Activated CD4-positive, alpha-beta T cell treated with anti-CD3 and anti-CD28 coated beads for 24 hours (primary cell): ENCODE measurements around the gene ADGRF1.
"Not testable (repeated sequence)": the region's sequence is repeated elsewhere in the genome, so short reads cannot be mapped to it uniquely, and the experiment has no call there.

Experiments
- DNase-seq, 2 donors: peaks; one replicate each; pipeline ENCODE4 v3.0.0-alpha.2; 2020; ENCODE audit warnings: low read depth in 2 of 2

Gene ADGRF1

DNA sequence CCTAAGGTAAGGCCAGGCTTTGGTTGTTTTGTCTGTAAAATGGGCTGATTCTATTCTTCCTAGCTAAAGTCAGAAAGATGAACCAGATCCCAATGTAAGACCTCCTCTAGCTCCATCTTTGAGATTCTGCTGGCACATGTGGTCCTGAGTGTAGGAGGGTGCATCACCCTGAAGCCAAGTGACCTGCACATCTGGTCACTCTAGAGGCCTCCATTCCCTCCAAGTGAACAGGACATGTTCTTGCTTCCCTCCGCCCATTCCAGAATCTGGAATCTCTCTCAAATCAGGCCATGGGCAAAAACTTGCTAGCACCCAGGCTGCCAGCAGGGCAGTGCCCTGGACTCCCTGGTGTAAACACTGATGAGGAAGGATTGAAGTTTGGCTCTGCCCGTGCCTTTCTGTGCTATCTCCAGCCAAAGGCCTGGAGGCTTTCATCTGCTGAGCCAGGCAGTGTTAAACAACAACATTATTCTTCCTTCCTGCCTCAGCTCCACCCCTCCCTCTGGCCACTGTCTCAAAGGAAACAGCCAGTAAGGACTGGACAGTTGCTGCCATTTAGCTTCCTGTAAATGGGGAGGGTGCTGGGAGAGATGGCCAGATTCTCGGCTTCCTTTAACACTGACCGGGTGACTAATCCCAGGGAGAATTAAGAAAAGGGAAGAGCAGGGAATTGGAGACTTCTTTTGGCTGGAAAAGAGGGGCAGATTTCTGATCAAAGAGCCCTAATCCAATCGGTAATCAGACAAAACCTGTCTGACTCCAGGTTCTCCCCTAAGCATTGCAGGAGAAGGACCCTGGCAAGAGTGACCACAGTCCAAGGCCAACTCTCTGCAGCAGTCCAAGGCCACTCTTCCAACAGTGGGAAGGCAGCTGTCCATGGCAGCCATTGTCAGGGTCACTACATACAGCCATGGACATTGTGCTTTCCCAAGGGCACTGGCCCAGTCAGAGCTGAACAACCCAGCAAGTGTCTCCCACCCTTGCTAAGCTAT, 19.5 kb upstream of the ADGRF1 start:
- no peak for DNase-seq

DNA sequence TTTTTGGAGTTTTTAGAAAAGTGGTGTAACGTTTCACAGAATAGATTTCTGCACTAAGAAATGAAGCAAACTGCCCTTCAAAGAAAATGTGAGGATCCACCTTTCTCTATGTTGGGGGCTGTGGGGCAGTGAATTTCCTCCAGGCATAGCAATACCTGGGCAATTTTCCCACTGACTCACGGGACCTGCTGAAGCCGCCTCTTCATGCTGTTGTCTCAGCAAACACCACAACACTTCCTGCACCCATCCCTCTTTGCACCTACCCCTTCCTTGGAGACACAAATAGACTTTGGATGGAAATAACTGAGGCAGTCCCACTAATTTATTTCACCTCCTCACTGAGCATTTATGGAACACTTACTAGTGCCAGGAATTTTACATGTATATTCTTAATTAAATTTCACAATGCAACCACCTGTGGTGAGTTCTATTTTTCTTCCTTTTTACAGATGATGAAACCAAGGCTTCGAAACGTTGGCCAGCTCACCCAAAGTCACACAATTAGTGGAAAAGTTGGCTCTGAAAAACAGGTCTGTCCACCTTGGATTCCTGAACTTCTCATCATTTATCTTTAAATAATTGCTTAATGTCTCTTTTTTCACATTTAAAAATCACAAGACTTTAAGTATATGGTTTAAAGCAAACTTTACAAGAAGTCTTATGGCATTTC, 17.2 kb upstream of the ADGRF1 start:
- no peak for DNase-seq

DNA sequence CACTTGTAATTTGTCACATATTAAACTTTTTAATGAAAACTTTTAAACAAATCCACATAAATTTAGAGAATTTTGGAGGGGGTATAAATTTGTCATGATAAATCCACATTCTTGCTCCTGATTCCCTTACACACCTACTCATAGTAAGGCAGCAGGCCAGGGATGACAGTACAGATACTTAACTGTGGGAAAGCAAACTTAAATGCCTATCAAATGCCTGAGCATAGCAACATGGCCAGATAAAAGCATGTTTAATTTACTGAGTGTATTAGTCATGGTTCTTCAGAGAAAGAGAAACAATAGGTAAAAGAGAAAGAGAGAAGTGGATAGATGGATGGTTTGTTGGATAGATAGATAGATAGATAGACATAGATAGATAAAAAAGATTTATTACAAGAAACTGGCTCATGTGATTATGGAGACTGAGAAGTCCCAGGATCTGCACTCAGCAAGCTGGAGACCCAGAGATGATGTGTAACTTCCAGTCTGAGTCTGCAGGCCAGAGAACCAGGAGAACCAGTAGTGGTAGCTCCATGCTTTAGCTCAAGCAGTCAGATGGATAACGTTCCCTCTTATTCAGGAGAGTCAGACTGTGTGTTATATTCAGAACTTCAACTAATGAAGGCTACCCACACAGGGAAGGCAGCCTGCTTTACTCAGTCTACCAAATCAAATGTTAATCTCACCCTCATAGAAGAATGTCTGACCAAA, 15.9 kb upstream of the ADGRF1 start:
- DNase-seq = no peak

DNA sequence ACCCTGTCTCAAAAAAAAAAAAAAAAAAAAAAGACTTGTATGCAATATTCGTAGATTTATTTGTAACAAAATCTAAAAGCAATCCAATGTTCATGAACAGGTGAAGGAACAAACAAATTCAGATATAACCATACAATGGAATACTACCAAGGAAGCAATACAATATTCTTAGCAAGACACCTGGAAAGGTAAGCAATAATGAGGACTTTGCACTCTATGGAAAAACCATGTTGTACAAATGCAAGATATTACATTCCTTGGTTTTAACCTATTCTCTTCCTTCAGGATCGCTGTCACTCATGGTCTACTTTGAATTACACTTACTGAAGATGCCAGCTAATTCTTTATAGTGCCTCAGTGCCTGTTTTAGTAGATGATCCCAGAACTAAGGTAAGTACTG, 14.7 kb upstream of the ADGRF1 start:
- DNase-seq = no peak

DNA sequence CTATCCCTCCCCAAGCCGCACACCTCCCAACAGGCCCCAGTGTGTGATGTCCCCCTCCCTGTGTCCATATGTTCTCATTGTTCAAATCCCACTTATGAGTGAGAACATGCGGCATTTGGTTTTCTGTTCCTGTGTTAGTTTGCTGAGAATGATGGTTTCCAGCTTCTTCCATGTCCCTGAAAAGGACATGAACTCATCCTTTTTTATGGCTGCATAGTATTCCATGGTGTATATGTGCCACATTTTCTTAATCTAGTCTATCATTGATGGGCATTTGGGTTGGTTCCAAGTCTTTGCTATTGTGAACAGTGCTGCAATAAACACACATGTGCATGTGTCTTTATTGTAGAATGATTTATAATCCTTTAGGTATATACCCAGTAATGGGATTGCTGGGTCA, 12.2 kb upstream of the ADGRF1 start:
- not testable (repeated sequence) for DNase-seq

DNA sequence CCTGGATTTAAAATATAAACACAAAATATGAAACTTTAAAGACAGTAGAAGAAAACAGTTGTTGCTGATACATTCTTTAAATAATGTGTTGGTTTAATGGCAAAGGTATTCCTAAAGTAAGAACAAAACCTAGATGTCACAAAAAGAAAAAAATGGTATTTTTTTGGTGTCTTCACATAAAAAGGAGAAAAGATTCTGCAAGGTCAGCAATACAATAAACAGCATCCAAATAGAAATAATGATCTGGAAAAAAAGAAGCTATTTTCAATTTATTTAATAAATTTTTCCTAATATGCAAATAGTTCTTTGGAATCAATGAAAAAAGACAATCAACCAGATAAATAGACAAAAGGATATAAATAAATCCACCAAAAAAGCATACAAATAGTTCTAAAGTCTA, 6.5 kb upstream of the ADGRF1 start:
- DNase-seq = no peak

DNA sequence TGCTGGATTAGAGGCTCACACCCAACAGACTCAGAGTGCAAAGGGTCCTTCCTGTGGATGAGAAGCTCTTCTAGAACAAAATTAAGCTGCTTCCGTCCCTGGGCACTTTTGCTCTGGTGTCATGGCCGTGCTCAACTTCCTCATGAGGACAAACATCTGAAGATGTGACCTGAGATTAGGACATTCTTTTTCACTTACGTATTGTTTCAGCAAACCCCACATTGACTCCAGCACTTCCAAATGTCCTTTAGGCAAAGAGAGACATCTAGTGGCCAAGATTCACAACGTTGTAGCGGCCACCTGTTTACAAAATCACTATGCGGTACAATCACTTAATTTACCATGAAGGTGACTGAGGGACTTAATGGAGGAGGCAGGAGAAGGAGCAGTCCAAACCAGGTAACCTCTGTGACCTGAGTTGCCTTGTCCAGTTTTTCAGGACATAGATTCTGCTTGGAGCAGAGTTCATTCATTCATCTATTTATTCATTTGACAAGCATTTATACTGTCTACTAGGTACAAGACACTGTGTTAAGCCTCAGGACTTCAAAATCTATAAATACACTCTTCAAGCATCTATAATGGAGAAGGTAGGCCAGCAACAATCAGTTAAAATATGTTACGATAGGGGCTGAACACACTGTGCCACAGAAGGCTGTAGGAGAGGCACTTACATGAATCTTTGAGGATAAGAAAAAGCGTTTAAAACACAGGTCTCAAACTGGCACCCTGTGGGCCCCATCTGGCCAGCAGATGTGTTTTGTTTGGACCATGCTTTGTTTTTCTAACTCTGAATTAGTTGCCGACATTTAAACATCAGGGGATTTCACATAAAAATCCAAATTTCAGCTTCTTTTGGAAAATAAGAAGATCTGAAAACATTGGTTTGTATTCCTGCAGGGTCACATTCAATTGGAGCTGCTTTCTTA, 5.6 kb upstream of the ADGRF1 start:
- peak in 1 of 2 donors; percentile 15 for DNase-seq

DNA sequence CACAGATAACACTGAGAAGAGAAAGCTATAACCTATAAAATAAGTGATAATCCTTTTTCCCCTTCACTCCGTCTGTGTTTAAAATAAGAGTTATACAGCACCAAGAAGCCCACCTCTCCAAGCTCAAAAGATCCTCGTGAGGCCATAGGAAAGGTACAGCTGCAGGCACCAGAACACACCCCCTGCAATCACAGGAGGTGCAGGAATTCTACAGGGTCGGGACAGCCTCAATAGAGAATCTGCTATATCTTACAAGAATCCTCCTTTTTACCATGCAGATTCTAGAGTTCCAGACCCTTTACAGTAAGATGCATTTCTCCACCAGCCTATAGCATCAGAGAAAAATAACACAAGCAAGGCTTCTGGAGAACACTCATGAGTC, 5.0 kb upstream of the ADGRF1 start:
- DNase-seq = no peak

DNA sequence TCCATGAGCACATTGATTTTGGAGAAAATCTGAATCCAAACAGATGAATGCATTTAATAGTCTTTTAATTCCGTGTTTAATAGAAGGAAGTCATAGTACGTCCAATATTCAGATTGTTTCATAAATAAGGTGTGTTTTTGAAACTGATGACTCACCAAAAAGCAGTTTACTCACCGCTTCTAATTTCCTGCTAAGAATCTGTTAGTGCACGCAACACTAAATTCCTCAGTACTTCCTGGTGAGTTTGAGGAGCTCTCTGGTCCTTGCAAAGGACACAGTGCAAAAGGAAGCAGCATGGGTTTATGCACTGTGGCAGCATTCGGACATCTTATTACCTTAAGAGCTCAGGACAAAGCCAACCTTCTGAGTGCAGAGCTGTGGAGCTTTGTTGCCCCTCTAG, 2.3 kb upstream of the ADGRF1 start:
- DNase-seq = no peak

DNA sequence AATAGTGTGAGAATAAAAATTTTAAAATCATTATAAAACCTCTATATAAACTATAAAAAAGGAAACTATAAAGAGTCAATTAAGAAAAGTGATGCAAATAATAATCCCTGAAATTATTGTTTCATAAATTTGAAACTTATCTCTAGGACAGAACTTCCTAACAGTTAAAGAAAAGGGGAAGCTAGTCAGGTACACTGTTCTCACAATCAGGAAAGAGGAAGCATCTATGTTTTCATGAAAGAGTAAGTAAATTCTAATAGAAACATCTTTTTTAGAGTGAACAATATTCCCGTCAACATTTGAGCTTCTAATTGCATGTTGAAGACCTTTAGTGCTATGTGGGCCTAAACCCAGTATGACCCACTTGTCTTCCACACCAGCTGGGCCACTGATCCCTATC, 1.2 kb upstream of the ADGRF1 start:
- DNase-seq = no peak

DNA sequence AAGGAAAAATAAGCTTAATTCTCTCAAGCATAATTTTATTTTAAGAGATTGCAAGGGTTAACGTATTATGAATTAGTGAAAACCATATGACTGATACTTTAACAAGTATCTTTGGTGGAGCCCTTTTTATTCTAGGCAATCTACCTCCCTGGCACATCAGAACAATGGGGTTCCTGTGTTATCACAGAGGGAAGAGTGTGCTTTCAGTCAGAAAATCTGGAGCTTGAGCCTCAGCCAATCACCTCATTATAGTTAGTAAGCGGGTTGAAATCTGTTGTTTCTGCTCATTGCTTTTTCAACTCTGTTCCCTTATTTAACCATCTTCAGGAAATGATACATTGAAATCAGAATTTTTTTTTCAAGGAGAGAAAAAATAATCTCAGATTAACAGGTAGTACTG, 391 bp downstream of the ADGRF1 start:
- no peak for DNase-seq

DNA sequence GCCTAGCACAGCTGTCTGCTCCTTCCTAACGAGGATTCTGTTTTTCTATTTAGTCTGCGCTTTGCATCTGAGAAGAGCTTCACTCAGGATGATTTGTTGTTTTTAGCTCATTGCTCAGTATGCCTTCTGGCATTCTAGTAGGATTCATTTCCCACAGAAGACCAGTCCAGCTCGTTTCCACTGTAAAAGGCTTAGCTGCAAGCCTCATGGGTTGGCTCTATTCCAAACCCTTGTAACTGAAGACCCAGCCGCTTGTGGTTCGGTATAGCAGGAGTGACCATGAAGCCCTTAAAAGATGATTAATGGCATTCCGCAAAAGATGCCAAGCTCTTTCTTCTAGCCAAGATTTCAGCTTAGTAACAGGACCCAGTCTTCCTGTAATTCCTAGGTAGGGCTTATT, 7.2 kb downstream of the ADGRF1 start:
- no peak for DNase-seq

DNA sequence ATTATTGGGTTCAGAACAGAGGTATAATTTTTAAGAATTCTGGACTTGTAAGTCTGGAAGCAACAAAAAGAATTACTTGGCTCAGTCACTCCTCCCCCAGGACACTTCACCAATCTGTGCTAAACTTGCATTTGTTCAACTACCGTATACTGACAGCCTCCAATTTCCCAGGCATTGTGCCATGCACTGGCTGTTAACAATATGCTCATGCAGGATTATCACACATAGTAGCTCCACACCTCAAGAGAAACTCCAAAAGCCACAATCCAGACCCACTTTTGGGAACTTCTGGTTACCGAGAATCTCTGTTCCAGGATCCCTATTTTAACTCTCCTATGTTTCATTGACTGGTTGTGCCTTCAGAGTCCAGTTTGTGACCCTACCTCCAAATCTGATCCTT, 7.7 kb downstream of the ADGRF1 start:
- no peak for DNase-seq

DNA sequence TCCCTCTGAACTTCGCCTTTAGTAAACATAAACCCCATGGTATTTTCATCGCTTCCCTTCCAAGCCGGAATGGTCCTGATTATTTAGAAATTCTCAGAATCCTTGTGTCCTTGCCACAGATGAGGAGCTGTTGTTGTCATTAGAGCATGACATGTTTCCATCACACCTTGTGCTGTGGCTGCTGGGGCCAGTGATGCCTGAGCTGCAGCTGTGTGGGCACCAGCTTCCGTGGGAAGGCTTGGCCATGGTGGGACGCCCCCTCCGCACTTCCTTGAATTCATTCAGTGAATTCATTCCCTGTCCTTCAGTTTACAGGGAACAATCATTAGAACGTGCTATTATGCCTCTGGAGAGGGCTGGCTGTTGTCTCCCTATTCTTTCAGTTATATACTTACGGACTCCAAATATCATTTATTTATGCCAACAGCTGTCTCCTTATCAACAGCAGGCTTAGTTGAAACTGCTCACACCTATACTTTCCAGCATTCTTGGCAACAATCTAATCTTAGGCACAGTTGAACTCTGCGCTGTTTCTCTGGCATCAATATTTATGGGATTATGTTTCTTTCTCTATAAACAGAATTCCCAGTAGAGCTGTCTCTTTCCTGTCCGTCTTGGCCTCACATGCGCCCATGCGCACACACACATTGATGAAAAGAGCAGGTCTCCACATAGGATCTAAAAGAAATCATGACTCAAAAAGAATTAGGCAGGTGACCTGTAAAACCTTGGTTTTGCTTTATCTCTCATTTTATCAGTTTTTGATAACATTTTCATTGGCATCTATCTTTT, 9.0 kb downstream of the ADGRF1 start:
- no peak for DNase-seq

DNA sequence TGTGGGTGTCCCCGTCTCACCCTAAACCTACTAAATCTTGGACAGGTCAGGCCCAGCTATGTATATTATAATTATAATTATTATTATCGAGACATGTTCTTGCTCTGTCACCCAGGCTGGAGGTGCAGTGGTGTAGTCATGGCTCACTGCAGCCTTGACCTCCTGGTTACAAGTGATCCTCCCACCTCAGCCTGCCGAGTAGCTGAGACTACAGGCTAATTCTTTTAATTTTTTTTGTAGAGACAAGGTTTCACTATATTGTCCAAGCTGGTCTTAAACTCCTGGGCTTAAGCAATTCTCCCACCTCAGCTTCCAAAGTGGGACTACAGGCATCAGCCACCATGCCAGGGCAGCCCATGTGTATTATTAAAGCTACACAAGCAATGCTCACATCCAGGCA, 10.5 kb downstream of the ADGRF1 start:
- DNase-seq = no peak

DNA sequence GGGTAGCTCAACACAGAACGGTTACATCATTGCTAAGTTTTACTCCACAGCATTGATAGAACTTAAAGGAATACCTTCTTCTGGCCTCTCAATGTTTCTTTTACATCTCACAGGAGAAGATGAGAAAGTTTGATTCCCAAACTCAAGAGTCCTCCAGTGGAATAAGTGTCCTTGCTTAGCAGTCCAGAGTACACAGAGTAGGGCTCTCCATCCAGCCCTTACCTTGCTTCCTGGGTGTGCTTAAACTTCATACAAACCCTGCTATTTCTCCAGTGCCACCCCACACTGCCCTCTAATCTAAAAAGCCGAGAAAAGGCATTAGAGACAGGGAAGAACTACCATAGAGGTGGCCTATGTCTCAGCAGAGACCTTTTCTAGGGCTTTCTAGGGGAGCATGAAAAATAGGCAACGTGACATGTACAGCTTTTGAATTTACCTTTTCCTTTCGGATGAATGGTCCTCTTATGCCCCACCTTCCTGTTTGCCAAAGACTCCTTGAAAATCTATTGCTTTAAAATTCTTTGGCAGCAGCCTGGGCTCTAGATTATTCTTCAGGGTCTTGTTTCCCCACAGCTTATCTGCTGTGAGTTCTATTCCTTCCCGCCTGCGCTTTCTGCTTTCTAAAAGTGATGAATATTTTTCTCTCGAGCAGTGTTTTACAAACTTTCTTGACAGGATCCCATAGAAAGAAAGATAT, 12.1 kb downstream of the ADGRF1 start:
- no peak for DNase-seq

DNA sequence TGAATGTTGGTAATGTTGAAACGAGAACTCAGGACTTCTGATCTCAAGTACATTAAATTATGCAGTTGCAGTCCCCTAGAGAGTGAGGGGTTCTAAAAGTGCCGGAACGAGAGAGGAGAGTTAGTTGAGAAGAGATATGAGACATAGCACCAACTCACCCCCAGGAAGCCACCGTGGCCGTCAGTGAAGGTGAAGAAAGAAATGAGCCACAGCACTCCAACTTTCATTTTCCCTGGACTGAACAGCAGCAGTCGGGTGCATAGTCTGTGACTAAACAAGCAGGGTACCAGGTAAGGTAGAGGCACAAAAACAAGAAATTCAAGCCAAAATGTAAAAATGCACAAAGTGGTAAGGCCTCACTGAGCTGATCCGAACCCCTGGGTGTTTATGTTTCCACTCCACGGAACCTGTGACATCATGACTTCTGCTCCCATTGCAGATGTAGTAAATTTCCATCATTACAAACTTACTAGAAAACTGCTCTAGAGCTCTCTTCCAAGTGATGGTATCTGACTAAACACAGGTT, 13.2 kb downstream of the ADGRF1 start:
- no peak for DNase-seq

DNA sequence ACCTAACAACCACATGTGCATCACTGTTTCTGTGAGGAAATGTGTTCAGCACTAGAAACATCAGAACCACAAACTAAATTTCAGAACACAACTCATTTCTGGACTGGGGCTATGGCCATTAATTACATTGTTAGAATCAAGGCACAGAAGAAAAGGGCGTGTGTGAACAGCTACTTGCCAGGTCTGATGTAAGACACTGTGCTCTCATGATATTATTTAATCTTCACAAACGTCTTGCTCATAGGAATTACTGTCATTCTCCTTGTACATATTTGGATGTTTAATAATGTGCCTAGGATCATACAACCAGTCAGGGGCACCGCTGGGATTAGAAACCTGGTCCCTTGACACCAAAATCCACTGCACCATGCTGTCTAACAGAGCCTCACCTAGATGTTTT, 14.8 kb downstream of the ADGRF1 start:
- DNase-seq = no peak

DNA sequence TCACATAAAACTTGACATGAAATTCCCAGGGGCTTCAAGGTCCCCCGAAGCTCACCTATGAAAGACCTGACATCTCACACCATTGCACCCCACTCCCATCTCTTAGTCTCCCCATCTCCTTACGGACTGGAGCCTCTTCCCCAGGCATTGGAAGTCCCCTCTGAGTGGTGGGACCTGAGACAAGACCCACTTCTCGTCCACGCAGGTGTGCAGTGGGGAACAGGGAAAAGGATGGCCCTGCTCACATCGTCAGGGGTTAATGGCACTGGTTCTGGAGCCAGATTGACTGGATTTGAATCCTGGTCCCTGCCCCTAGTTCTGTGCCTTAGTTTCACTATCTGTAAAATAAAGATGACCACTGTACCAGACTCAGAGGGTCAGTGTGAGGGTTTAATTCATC, 15.5 kb downstream of the ADGRF1 start:
- no peak for DNase-seq

DNA sequence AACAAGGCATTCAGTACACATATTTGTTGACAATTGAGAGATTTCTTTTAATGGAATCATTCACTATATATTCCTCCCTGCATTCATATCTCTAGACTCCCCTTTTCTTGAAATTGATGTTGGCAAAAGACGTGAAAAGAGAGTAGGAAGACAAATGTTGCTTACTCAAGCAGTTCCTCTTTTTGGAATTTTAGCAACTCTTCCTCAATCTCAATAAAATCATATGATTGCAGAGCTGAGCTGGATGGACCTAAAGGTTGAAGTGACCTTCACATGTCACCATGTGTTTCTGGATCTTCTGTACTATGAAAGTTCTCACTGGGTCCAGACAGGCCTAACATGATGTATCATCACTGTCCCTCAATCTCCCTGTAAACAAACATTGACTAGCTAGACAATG, 18.6 kb downstream of the ADGRF1 start:
- no peak for DNase-seq
